Measurements from ENCODE around the gene FAM3A. TPM values are rescaled to one million over a fixed set of nuclear protein-coding genes. Genes with fewer than 3 reads are reported as not detected.

FAM3A gene
- total and polyA plus RNA-seq, 9 of the 15 experiments (the other 6 are each of a cell fraction or from before 2014, with no cell fraction given) = 0.75 to 70.6 (median 27.0) TPM

- TF ChIP-seq RBM25 (IDR thresholded peaks at IDR 0.05; ENCODE audit: low read depth, low read length, severe bottlenecking) (peak; percentile 19), MTA3 (IDR thresholded peaks at IDR 0.05; ENCODE audit: borderline replicate concordance) (no peak), RBBP5 (IDR thresholded peaks at IDR 0.05; ENCODE audit: borderline replicate concordance, insufficient read depth, low read length, poor library complexity, severe bottlenecking) (peak; percentile 94), ATF7 (IDR thresholded peaks at IDR 0.05) (peak; percentile 75), NCOA4 (IDR thresholded peaks at IDR 0.05; ENCODE audit: partially characterized antibody) (no peak), BDP1 (IDR thresholded peaks at IDR 0.05; ENCODE audit: insufficient read depth, insufficient read length) (no peak), GMEB1 (CRISPR knock-in tag; IDR thresholded peaks at IDR 0.05) (0 out of 2 replicates have a peak, but pooled peaks have one; percentile 33), ZNF347 (CRISPR knock-in tag; IDR thresholded peaks at IDR 0.05; ENCODE audit: low read depth) (no peak), ZNF584 (CRISPR knock-in tag; IDR thresholded peaks at IDR 0.05; ENCODE audit: low read depth) (no peak), ZNF655 (CRISPR knock-in tag; IDR thresholded peaks at IDR 0.05) (no peak), ETV1 (tag; conservative IDR thresholded peaks at IDR 0.05; ENCODE audit: low read depth) (peak; percentile 75), SRF (CRISPR knock-in tag; IDR thresholded peaks at IDR 0.05) (peak in 1 of 2 experiments; percentile 53; a peak in 1 of 4 replicates), SPI1 (IDR thresholded peaks at IDR 0.05; ENCODE audit: borderline replicate concordance, low read depth, low read length) (no peak), NKRF (IDR thresholded peaks at IDR 0.05; ENCODE audit: borderline replicate concordance) (peak; percentile 85; the same call in 1 of the 2 replicates), NCOA1 (IDR thresholded peaks at IDR 0.05; ENCODE audit: low read depth) (0 out of 2 replicates have a peak, but pooled peaks have one; percentile 62), ZNF3 (CRISPR knock-in tag; IDR thresholded peaks at IDR 0.05) (no peak), FUS (optimal IDR thresholded peaks at IDR 0.05; ENCODE audit: low read depth, low read length) (no peak), NR2C2 (CRISPR knock-in tag; IDR thresholded peaks at IDR 0.05) (peak; percentile 94), NR2C2 (tag; IDR thresholded peaks at IDR 0.05) (peak; percentile 100), PHF8 (IDR thresholded peaks at IDR 0.05; ENCODE audit: borderline replicate concordance, low read length) (peak; percentile 65; the same call in 1 of the 2 replicates), RBM39 (optimal IDR thresholded peaks at IDR 0.05; ENCODE audit: low read depth, low read length) (no peak)
Observed at GRCh38 chrX:154547245-154548027, 31.4 kb upstream of the FAM3A start, which contains the start of gene IKBKG (continued).
